OCI-LY3 (cell line): Measurements from ENCODE around the gene RHBDL1.

Experiments used
- EZH2phosphoT487 ChIP-seq: fragments of 200-600 bp; shearing (Covaris generic); IDR thresholded peaks from 2 replicates; pipeline ENCODE4 v1.6.1; 2018; ENCODE audit warnings: antibody characterized with exemption, mixed run types, low read depth
- TF ChIP-seq, protein P1 (sequence below): fragments of 200-600, 300-600 bp; sonication (generic); IDR thresholded peaks from 2 replicates; pipeline ENCODE4 v1.5.1; 2014; ENCODE audit warnings: antibody characterized with exemption, low read length, low read depth

DNA sequence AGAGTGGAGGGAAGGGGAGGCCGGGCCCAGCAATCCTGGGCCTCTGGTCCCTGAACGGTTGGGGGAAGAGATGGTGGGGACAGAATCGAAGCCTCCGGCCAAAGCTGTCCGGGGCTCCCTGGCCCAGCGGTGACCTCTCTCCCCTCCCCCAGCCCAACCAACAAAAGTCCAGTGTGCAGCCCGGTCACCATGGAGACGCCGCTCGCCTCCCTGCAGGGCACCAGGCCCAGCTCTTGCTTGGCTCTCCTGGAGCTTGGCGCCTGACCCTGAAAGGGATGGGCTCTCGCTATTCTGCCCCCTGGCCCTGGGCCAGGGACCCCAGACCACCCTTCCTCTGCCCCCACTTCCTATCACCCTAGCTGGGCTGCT, 40.7 kb downstream of the RHBDL1 start:
- TF ChIP-seq, protein P1, sequence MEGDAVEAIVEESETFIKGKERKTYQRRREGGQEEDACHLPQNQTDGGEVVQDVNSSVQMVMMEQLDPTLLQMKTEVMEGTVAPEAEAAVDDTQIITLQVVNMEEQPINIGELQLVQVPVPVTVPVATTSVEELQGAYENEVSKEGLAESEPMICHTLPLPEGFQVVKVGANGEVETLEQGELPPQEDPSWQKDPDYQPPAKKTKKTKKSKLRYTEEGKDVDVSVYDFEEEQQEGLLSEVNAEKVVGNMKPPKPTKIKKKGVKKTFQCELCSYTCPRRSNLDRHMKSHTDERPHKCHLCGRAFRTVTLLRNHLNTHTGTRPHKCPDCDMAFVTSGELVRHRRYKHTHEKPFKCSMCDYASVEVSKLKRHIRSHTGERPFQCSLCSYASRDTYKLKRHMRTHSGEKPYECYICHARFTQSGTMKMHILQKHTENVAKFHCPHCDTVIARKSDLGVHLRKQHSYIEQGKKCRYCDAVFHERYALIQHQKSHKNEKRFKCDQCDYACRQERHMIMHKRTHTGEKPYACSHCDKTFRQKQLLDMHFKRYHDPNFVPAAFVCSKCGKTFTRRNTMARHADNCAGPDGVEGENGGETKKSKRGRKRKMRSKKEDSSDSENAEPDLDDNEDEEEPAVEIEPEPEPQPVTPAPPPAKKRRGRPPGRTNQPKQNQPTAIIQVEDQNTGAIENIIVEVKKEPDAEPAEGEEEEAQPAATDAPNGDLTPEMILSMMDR = no peak
- no peak for TF ChIP-seq EZH2phosphoT487
